HCT116 (cell line): ENCODE data around the gene HLA-DMA. TPM values are rescaled to one million over a fixed set of nuclear protein-coding genes. Genes with fewer than 3 reads are reported as not detected.

Experiments used
- ATAC-seq: fragments of 200-7000 bp; cut with Tn5 transposase; 2 replicates; pipeline ENCODE4 v1.9.1; 2020; ENCODE audit warnings: mild to moderate bottlenecking, moderate library complexity
- BruUV-seq: library from RNA; stranded (reverse); fragments of 400-500 nt; replicated peaks from 2 replicates; lab custom pipeline; 2021; lab: Mats Ljungman, UMichigan
- CTCF ChIA-PET: fragments of 300-600 bp; sonication (Branson Sonifier 250); formaldehyde crosslinking; loops from one replicate; lab custom pipeline; 2021; ENCODE audit warnings: antibody characterized with exemption; lab: Charles Lee
- POLR2A ChIA-PET: fragments of 300-600, 350-600 bp; sonication (Branson Sonifier 250); formaldehyde crosslinking; loops from one replicate; lab custom pipeline; 2021; ENCODE audit warnings: antibody characterized with exemption; lab: Charles Lee
- RAD21 ChIA-PET, 2 experiments: fragments of 300-600 bp; sonication (Branson Sonifier 250); formaldehyde crosslinking; loops; one replicate each; lab custom pipeline; 2023; ENCODE audit warnings: low total read pairs in 2 of 2; ENCODE audit not compliant: uncharacterized antibody in 2 of 2, unreplicated experiment in 2 of 2, low non-redundant PET in 1 of 2; lab: Charles Lee
- DNase-seq: peaks from one replicate; pipeline ENCODE4 v3.0.0-alpha.2; 2010; ENCODE audit warnings: low read depth, low spot score
- H2AFZ ChIP-seq: fragments of 200-600 bp; shearing (Covaris generic), sonication (generic); 2 replicates; pipeline ENCODE4 v1.6.1; 2017; ENCODE audit warnings: low read depth, mixed run types, mixed read lengths, antibody characterized with exemption, low read length; ENCODE audit not compliant: poor library complexity, severe bottlenecking
- H3K27ac ChIP-seq: 2 replicates; pipeline ENCODE4 v1.5.1; 2012; ENCODE audit warnings: low read depth, low read length
- H3K27me3 ChIP-seq: fragments of 200-600 bp; sonication (generic); 2 replicates; pipeline ENCODE4 v1.6.1; 2016; ENCODE audit warnings: mixed run types, low read length, mixed read lengths; ENCODE audit not compliant: insufficient read depth
- H3K36me3 ChIP-seq, 2 experiments: fragments of 200-500 bp in 1 of 2; fragments of 200-600 bp in 1 of 2; sonication (Bioruptor generic) in 1 of 2; sonication (generic) in 1 of 2; 2 replicates each; pipeline versions ENCODE4 v1.5.1 to v1.6.1; 2014 to 2016; ENCODE audit warnings: low read length in 2 of 2, inconsistent platforms in 1 of 2, mixed read lengths in 1 of 2, mixed run types in 1 of 2; ENCODE audit not compliant: insufficient read depth in 2 of 2, control insufficient read depth in 1 of 2
- H3K4me1 ChIP-seq, 2 experiments: fragments of 200-600 bp in 1 of 2; sonication (generic) in 1 of 2; 2 replicates each; pipeline versions ENCODE4 v1.5.1 to v1.6.1; 2012 to 2017; ENCODE audit warnings: low read length in 2 of 2, inconsistent platforms in 1 of 2, mild to moderate bottlenecking in 1 of 2, mixed read lengths in 1 of 2, mixed run types in 1 of 2, moderate library complexity in 1 of 2; ENCODE audit not compliant: insufficient read depth in 2 of 2, control insufficient read depth in 1 of 2
- H3K4me2 ChIP-seq: fragments of 200-600 bp; sonication (generic); 2 replicates; pipeline ENCODE4 v1.6.1; 2017; ENCODE audit warnings: mixed run types, low read length, mixed read lengths
- H3K4me3 ChIP-seq, 2 experiments: fragments of 200-600 bp in 1 of 2; sonication (generic) in 1 of 2; replicated peaks in 1 of 2; 2 replicates each; pipeline ENCODE4 v1.5.1; 2011 to 2016; ENCODE audit warnings: low read length in 2 of 2, control low read depth in 1 of 2, low read depth in 1 of 2, mild to moderate bottlenecking in 1 of 2, mixed read lengths in 1 of 2, mixed run types in 1 of 2
- H3K79me2 ChIP-seq: fragments of 200-600 bp; sonication (generic); 2 replicates; pipeline ENCODE4 v1.6.1; 2017; ENCODE audit warnings: mild to moderate bottlenecking, mixed run types, low read length, moderate library complexity, mixed read lengths; ENCODE audit not compliant: insufficient read depth
- H3K9ac ChIP-seq: fragments of 200-600 bp; sonication (generic); 2 replicates; pipeline ENCODE4 v1.6.1; 2016; ENCODE audit warnings: low read length, mixed read lengths
- H3K9me2 ChIP-seq: fragments of 200-600 bp; sonication (generic), shearing (Covaris generic); 2 replicates; pipeline ENCODE4 v1.6.1; 2017; ENCODE audit warnings: mixed run types, mild to moderate bottlenecking, moderate library complexity; ENCODE audit not compliant: insufficient read depth
- H3K9me3 ChIP-seq, 2 experiments: fragments of 200-500 bp in 1 of 2; fragments of 200-600 bp in 1 of 2; sonication (Bioruptor generic) in 1 of 2; sonication (generic) in 1 of 2; 2 replicates each; pipeline ENCODE4 v1.6.1; 2014 to 2017; ENCODE audit warnings: low read length in 2 of 2, mixed read lengths in 2 of 2, inconsistent platforms in 1 of 2, low read depth in 1 of 2, mild to moderate bottlenecking in 1 of 2, mixed run types in 1 of 2, moderate library complexity in 1 of 2; ENCODE audit not compliant: control insufficient read depth in 1 of 2, insufficient read depth in 1 of 2
- H4K20me1 ChIP-seq: fragments of 200-600 bp; sonication (generic), shearing (Covaris generic); 2 replicates; pipeline ENCODE4 v1.6.1; 2017; ENCODE audit warnings: mixed run types, mild to moderate bottlenecking, moderate library complexity; ENCODE audit not compliant: insufficient read depth
- CBX3 ChIP-seq: IDR thresholded peaks from 2 replicates; pipeline ENCODE4 v1.6.1; 2012; ENCODE audit warnings: low read depth
- CTCF ChIP-seq, 3 experiments: fragments of 200-600 bp in 1 of 3; sonication (generic) in 1 of 3; IDR thresholded peaks in 2 of 3; conservative IDR thresholded peaks in 1 of 3; 2 replicates each; pipeline ENCODE4 v1.5.1; 2012 to 2017; ENCODE audit warnings: low read depth in 2 of 3, low read length in 2 of 3, antibody characterized with exemption in 1 of 3, borderline replicate concordance in 1 of 3, control low read depth in 1 of 3, mild to moderate bottlenecking in 1 of 3, mixed read lengths in 1 of 3, mixed run types in 1 of 3, moderate library complexity in 1 of 3; ENCODE audit not compliant: insufficient read depth in 1 of 3
- EZH2 ChIP-seq: fragments of 200-600 bp; sonication (generic); IDR thresholded peaks from 2 replicates; pipeline ENCODE4 v1.6.1; 2017; ENCODE audit warnings: antibody characterized with exemption, mixed run types
- EZH2phosphoT487 ChIP-seq: fragments of 200-600 bp; IDR thresholded peaks from 2 replicates; pipeline ENCODE4 v1.6.1; 2018; ENCODE audit warnings: antibody characterized with exemption, borderline replicate concordance
- FOSL1 ChIP-seq: IDR thresholded peaks from 2 replicates; pipeline ENCODE4 v1.6.1; 2012; ENCODE audit warnings: low read depth
- JUND ChIP-seq: IDR thresholded peaks from 2 replicates; pipeline ENCODE4 v1.6.1; 2012
- MAX ChIP-seq: IDR thresholded peaks from 2 replicates; pipeline ENCODE4 v1.6.1; 2012
- POLR2A ChIP-seq: IDR thresholded peaks from 2 replicates; pipeline ENCODE4 v1.7.0; 2011; ENCODE audit warnings: borderline replicate concordance; ENCODE audit not compliant: insufficient read depth, insufficient read length; ENCODE audit errors: extremely low read depth
- POLR2AphosphoS5 ChIP-seq: IDR thresholded peaks from 2 replicates; pipeline ENCODE4 v1.6.1; 2011; ENCODE audit warnings: mild to moderate bottlenecking, low read depth, low read length, moderate library complexity
- RAD21 ChIP-seq: IDR thresholded peaks from 2 replicates; pipeline ENCODE4 v1.6.1; 2012; ENCODE audit warnings: low read depth, mild to moderate bottlenecking
- TCF7L2 ChIP-seq: IDR thresholded peaks from 2 replicates; pipeline ENCODE4 v1.7.0; 2011; ENCODE audit warnings: borderline replicate concordance, inconsistent platforms; ENCODE audit not compliant: insufficient read depth, insufficient read length; ENCODE audit errors: extremely low read depth
- YY1 ChIP-seq: IDR thresholded peaks from 2 replicates; pipeline ENCODE4 v1.6.1; 2011; ENCODE audit warnings: low read length, low read depth, moderate library complexity, mild to moderate bottlenecking; ENCODE audit not compliant: insufficient replicate concordance; ENCODE audit errors: extremely low read depth
- ZFX ChIP-seq: fragments of 450-650 bp; IDR thresholded peaks from 2 replicates; pipeline ENCODE4 v1.6.1; 2017
- ZNF274 ChIP-seq: fragments of 200-500 bp; sonication (Bioruptor generic); IDR thresholded peaks from 2 replicates; pipeline ENCODE4 v1.6.1; 2014; ENCODE audit warnings: mild to moderate bottlenecking, low read depth, low read length, inconsistent platforms
- intact Hi-C: fragments of 100-400 bp; cut with micrococcal nuclease; formaldehyde crosslinking; loops from 2 replicates; pipeline ENCODE4 v1.10.0; 2022
- total RNA-seq: library from RNA; stranded (reverse); gene quantifications from one replicate; pipeline ENCODE4 v1.2.1, GENCODE V29; 2021; ENCODE audit not compliant: unreplicated experiment
- TF ChIP-seq, protein P1 (sequence below): IDR thresholded peaks from 2 replicates; pipeline ENCODE4 v1.6.1; 2012

HLA-DMA gene
- total RNA-seq, 1 experiment from 2014 or later = 12.1 TPM

DNA sequence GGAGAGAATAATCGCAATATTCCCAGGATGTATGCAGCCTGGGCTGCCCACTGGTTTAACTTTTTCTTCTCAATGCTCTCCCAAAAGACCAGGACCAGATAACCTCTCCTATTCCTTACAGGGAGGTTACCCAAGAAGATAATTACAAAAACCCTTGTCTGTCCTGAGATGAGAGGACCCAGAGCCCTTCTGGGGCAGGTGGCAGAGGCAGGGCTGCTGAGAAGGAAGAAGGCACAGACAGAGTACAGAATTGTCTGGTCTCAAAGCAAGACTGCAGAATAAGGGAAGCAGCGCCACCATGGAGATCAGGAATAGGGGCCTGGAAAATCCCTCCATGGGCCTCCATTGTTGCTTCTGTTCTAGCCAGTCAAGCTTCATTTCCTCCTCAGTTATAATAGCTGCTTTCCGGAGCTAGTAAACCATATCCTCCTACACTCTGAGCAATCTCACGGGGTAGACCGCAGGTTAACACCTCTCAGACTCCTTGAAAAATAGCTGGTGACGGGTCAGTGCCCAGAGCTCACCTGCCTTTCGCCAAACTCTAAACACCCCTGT lies 11.6 kb downstream of the HLA-DMA start:
- ATAC-seq (peak; percentile 38), DNase-seq (no peak)
- H3K27me3 ChIP-seq = no peaks in the 10 kb centered on the region
- H3K27ac ChIP-seq = no peak overlapping the region
- BruUV-seq = no TSS peak
- TF ChIP-seq FOSL1 = no peak
- TF ChIP-seq TCF7L2 = no peak
- no peak for TF ChIP-seq POLR2AphosphoS5
- no peak for TF ChIP-seq EZH2
- TF ChIP-seq POLR2A = no peak
- no peak for TF ChIP-seq CTCF (IDR thresholded peaks at IDR 0.05 in 2 of 3, conservative IDR thresholded peaks at IDR 0.05 in 1 of 3; ENCODE audit: borderline replicate concordance in 1 of 3, insufficient read depth in 1 of 3, low read depth in 2 of 3, low read length in 2 of 3)
- no peak for TF ChIP-seq JUND
- TF ChIP-seq YY1 = no peak
- TF ChIP-seq, protein P1, sequence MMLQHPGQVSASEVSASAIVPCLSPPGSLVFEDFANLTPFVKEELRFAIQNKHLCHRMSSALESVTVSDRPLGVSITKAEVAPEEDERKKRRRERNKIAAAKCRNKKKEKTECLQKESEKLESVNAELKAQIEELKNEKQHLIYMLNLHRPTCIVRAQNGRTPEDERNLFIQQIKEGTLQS = no peak
- TF ChIP-seq RAD21 = no peak
- no peak for TF ChIP-seq CBX3
- TF ChIP-seq MAX = no peak
- TF ChIP-seq EZH2phosphoT487 = no peak
- no peak for TF ChIP-seq ZFX
- no peak for TF ChIP-seq ZNF274
- H3K79me2 ChIP-seq = no peaks in the 10 kb centered on the region
- peaks cover 4 to 12% of the 10 kb centered on the region in 2 experiments; a peak in 2 of 4 replicates for H3K4me1 ChIP-seq
- ChIA-PET POLR2A (interaction anchor here (1.1 to 5.1 kb wide), 4 partner anchors 12 to 37 kb away, joined by 3 to 52 read pairs (median 4); partner anchors contain the start of genes BRD2 and HLA-DMA), CTCF (interaction anchor here (1.2 to 4.5 kb wide), 5 partner anchors 8 to 73 kb away, joined by 6 to 33 read pairs (median 7); partner anchors contain the start of gene HLA-DMA), RAD21 (no interaction called here)
- H4K20me1 ChIP-seq = no peaks in the 10 kb centered on the region
- H2AFZ ChIP-seq = peak overlapping the region; percentile 80
- no peaks in the 10 kb centered on the region for H3K9me3 ChIP-seq
- H3K4me2 ChIP-seq = peak overlapping the region; percentile 60
- intact Hi-C loops = no loop called here
- no peak overlapping the region for H3K4me3 ChIP-seq
- H3K9me2 ChIP-seq = no peaks in the 10 kb centered on the region
- H3K9ac ChIP-seq = no peak overlapping the region
- no peaks in the 10 kb centered on the region for H3K36me3 ChIP-seq
